NCI-H345 (cell line): ENCODE results near the gene CACNA1C.

Experiments
- DNase-seq: peaks from one replicate; lab custom pipeline; 2025; lab: John Stamatoyannopoulos, UW

The CACNA1C gene

DNA sequence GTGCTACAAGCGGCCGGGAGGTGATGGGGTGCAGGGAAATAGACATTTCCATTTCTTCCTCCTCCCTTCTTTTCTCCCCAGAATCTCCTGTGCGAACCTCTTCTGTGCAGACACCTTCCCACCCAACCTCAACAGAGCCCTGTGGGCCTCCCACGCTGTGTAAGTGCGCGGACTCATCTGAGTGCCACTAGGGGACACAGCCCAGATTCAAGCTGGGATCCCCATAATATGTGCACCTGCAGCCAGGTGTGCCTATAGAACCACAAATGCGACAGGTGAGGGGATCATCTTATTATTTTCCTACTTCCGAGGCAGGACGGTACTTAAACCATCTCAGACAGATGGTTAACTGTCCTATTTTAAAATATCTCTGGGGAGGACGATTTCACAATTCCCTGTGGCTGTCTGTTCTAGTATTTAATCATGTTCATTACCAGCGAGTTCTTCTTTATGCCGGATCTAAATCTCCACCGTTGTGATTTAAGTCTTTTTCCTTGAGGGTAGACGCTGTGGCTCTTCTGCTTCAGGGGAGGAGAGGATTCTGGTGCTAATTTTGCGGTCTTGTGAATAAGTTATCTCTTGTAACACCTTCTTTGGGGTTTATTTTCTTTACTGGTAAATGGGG, 17.2 kb upstream of the CACNA1C start:
- no peak for DNase-seq

DNA sequence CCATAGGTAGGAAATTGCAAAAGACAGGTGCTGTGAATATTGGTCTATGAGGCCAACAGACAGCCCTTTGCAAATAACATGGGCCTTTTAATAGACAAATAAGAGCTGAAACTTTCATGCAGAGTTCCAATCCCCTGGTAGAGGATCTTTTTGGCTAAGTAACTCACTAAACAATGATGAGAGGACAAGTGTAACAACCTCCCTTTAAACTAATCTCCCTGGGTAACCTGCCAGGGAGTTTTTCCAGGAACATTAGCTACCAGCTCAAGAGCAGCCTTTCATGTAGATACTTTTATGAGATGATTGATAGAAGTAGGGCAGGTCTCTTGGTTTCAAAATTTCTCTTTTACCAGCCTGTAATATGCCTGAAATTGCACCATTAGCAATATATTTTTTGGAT, 13.8 kb upstream of the CACNA1C start:
- no peak for DNase-seq

DNA sequence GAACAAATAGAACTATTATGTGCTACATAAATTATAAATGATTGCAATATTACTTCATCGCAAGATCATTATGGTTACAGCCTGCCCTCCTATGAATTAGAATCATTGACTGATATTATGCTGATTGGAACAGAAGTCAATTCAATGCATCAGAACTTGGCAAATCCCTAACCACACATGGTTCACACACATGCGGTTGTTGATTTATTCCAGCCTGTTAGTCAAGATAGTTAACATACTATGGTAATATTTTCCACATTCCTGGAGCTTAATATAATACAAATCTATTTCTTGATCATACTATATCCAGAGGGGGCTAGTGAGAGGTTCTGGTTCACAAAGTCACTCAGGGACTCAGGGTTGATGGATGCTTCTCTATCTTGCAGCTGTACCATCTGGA, 9.7 kb upstream of the CACNA1C start:
- no peak for DNase-seq

DNA sequence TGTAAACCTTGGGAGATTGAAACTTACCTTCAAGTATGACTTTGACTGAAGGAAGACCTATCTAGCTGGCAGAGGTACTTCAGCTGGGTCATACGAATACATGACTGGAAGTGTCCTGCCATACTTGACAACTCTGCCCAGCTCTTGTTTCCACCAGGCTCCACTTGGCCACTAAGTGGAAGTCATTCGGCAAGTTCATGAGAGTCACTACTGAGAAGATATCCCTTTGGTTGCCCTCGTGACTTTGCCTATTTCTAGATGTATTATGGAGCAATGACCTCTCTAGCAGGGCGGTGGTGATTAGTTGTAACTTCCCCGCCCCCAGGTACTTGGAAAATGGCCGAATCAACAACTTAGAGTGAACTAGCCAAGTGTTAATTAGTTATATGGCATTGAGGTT, 8.6 kb upstream of the CACNA1C start:
- DNase-seq, result no peak

DNA sequence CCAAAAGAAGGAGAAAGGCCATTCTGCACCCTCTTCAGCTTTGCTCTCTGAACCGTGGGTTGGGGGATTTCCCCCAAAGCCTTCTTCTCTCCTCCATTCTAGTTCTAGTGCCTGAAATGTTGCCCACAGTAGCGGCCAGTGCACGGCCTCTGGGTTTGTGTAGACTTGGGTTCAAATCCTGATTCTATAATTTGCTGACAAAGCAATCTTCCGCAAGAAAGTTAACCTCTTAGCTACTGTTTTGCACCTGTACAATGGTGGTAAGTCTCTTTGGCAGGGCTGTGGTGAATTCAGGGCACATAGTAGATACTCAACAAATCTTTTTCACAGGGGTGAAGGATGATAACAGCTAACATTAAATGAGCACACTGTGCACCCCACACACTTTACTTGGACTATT, 5.8 kb upstream of the CACNA1C start:
- DNase-seq, result no peak

DNA sequence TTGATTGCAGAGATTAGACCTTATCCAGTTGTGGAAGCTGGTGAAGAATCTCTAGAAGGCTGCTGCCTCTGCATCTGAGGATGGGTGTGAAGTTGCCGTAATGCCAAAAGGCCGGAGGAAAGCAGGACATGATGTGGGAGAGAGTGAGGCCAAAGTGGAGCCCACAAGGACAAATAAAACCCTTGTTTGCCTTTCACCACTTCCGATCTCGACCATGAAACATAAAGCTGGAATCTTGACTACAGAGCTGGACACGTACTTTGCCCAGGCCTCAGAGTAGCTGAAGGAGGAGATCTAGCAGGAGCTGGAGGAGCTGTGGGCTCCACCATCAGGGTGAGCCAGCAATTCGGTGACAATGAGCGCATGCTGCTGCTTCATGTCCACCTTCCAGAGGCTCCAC, 5.0 kb upstream of the CACNA1C start:
- DNase-seq, result no peak

DNA sequence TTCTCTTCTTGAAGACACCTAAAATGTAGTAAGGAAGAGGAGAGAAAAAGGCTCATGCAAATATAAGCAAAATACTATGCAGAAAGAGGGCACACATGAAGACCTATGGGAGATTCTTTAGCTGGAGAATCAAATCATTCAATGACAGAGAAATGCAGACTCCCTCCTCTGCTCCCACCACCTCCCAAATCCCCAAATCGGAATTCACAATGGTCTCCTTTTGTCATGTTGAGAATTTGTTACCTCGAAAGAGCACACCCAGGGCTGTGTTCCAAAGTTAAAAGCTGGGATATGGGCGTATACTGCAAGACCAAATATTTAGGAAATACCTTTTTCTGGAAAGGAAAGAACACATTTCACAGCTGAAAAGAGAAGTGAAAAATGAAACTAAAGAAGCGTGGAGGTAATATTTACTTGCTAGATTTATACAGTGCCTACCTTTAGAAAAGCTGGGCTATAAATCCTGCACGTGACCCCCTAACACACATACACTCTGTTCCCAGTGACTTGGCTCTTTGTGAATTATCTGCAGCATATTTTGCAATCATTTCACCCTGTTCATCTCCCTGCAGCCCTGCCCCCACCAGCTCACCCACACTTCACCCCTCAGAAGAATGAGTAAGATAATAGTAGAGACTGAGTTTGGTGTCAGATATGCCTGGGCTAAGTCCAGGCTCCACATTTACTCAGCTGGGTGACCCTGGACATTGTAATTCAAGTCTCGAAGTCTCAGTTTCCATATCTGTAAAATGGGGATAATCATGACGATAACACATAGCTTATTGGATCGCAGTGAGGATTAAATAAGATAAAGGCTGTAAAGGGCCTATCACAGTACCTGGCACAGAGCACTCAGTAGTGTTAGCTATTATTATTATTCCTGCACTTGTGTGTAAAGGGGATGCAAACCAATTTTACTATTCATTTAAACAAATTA, 2.9 kb upstream of the CACNA1C start:
- no peak for DNase-seq

DNA sequence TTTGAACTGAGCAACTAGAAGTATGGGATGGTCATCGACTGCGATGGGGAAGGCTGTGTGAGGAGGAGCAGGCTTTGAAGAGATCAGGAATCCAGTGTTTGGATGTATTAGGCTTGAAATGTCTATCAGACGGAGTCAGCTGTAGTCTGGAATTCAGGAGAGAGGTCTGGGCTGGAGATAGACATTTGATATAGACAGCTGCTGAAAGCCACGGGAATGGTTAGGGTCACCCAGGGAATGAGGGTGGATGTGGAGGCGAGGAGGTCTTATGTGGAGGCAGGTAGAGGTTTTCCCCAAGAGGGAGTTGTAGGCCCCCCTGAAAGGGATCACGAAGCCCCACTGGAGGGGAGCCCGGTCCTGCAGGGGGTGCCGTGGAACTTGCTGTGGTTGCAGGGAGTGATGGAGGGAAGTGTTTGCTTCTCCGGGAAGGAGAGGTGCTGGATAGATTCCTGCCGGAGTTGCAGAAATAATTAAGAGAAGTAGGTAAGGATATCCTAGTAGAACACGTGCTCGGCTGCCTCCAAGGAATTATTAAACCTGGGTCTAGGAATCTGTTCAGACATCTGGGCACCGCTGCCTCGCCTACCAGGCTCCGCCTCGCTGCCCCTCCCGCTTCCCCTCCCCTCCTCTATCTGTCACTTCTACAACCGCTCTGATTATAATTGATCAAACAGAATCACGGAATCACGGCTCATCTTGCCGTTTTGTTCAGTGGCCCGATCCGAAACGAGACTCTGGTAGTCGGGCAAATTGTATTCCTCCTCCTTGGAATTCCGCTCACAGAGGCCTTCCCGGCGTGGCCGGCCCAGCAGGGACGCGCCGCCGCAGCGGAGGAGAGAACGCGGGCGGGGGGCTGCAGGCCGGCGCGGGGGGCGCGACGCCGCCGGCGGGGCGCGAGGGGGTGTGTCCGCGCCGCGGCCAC, 826 bp upstream of the CACNA1C start:
- DNase-seq, result peak; percentile 45

DNA sequence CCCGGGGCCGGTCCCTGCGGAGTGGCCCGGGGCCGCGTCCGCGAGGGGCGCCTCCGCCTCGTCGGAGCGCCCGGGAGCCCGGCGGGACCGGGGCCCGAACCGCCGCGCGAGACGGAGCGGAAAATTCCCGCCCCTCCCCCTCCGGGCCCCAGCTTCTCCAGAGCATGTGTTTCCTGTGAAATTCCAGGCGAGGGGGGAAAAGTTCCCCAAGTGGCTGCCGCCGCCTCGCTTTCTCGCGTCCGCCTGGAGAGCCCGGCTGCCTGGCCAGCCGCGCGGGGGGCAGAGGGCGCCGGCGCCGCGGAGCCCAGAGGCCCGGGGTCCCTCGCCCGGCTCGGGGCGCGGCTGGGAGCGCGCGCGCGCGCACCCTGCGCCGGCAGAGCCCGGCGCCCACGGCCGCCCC, 904 bp downstream of the CACNA1C start:
- no peak for DNase-seq

DNA sequence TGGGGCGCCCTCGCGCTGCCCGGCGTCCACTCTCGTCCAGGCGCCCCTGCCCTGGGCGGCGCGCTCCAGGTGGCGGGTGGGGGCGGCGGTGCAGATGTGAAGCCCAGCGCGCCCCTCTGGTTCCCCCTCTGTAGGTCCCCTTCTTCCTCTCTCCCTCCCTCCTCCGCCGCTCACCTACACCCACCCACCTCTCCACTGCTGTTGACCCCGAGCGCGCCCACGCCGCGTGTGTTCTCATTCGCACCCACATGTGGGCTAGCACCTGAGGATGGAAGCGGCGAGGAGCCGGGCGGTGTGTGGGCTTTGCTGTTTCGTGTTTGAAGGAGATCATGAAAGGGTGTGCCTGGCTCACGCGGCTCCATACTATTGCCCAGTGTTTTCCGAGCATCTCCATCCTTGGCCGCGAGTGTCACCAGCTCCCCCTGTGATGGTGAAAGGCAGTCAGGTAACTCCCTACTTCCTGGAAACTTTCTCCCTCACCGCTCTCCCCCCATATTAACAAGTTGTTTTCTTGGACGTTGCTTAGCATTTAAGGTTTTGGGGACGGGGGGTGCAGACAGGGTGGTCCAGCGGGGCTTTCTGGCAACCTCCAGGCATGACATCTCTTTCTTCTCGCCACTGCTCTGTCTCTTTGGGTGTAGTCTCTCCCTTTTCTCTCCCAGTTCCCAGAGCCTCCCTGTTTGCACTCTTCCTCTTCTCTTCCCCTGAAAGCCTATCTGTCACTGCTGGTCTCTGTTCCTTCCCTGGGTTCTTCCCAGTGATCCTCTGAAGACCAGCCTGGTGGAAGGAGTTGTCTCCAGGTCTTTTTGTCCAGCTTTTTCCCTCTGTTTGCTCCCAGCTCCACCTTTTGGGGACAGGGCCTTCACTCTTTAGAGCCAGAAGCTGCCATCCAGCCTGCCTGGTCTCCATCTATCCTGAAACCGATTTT, 1.6 kb downstream of the CACNA1C start:
- peak; percentile 27 for DNase-seq

DNA sequence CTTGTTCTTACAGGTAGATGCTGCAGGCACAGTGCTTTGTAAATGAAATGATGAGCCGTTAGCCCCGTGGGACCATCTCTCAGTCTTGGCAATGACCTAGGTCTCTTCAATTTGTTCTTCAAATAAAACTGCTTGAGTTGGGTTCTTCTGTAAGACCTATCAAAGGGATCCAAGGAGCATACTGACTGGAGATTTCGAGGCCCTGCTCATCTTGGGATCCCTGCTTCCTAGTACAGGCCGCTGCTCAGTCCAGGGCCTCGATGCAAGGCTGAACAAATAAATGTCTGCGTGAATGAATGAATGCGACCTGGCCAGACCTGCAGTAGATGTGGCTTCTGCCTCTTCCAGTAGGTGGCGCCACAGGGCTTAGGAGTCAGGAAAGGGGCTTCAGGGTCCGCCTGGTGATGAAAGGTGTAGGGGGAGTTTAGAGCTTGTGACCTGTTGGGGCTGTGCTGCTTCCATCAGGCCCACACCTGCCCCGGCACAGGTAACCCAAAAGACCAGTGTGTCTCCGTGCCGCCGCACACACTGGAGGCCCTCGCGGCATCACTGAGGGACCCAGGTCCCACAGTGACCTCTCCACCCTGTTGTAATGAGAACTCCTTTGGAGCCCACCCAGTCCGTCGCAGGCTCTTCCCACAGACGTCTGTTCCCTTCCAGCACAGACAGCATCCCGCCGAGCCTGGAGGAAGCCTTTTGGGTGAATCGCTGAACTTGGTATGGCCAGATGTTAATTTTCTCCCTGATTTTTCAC, 4.4 kb downstream of the CACNA1C start:
- peak; percentile 48 for DNase-seq

DNA sequence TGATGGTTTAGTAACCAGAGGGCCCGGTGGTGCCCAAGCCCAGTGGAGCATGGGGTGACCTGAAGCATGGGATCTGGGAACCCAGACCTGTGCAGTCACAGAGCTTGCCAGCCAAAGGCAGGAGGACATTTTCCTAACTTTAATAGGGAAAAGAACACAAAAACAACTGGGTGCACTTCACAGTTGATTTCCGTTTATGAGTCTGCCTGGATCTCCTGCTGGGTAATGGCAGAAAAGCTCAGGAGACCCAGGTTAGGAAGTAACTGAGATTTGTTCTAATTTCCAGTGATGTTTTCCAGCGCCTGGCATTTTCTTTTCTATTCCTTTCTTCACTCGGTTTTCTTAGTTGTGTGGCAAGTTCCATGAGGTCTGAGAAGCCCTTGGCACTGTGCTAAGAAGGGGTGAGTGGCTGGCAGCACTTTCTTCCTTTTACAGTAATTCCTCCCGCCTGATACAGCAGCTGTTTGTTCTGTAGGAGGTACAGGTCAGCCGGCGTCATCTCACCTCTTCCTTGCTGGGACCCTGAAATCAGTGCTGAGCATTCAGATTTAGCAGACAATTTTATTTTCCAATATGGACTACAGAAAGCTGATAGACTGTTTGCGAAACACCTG, 5.1 kb downstream of the CACNA1C start:
- DNase-seq, result no peak

DNA sequence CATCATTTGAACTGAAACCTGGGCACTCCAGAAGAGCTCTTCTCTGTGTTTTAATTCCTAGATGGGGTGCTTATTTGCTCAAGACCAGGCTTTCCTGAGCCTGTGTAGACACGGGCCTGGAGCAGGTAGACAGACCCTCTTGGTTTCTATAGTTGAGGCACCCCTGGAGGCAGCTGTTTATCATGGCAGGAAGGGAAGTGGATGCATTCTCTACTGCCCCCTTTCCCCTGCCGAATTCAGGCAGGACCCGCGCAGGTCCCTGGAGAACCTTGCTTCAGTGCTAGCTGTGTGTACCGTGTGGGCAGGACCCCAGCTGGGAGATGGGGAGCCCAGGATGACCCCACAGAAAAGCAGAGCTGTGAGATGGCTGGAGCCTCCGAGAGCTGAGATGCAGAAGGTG, 6.0 kb downstream of the CACNA1C start:
- DNase-seq, result no peak

DNA sequence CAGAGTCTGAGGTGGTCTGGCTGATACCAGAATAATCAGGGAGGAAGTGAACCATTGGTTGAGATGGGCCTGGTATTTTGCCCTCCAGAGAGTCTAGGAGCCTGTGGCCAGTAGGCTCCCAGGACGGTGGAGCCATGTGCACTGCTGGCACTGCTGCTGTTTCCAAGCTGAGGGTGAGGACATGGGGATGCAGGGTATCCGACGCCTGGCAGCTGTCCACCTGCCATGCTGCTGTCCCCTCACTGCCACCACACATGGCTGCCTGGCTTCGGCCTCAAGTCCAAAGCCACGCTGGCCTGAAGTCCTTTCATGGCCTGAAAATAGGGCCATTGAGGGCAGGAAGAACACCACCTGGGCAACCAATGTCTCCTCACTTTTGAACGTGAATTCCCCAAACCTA, 8.6 kb downstream of the CACNA1C start:
- no peak for DNase-seq

DNA sequence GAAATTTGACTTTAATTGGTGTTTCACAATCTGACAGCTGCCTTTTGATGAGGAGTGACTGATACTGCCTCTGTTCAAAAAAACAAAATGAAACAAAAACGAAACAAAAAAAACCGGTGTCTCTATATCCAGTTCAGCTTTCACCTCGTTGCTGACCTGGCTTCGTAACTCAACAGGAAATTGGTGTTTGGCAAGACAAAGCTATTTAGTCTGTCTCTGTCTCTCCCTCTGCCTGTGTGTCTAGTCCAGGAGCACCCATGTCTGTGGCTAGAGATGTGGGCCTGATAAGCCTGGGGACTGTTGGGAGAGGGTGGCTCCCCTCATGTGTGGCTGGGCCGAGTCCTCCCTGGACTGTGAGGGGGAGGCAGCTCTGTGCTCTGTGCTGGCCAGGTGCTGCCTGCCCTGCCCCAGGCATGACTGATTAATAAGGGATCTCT, 11.3 kb downstream of the CACNA1C start:
- no peak for DNase-seq

DNA sequence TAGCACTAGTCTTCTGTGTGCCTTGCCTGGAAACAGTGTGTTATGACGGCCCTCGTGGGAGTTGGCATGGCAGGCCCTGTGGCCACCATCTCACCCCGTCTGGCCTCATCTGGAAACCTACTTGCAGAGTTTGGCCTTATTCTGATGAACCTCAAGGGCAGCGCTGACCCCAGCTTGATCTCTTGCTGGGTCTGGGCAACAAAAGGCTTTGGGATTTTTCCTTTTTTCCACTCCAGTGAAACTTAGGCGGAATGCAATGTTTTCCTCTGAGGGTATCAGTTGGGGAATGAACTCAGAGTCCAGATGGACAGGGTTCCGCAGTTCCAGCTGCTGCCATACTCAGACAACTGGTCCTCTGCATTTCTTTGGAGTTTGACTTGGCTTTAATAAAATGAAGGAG, 15.9 kb downstream of the CACNA1C start:
- DNase-seq, result no peak

DNA sequence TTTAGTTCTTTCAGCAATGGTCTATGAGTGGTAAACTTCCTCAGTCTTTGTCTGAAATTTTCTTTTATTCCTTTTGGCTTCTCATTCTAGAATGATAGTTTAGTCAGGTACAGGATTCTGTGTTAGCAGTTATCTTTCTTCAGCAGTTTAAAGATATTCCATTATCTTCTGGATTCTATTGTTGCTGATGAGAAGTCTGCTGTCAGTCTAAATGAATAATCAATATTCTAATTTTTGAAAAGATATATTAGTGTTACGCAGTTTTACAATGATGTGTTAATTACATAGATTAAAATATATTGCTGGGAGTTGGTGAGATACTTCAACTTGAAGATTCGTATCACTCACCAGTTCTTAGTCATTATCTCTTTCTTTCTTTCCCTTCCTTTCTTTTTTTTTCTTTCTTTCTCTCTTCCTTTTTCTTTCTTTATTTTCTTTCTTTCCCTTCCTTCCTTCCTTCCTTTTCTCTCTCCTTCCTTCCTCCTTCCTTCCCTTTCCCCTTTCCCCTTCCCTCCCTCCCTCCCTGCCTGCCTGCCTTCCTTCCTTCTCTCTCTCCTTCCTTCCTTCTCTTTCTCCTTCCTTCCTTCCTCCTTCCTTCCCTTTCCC, 17.8 kb downstream of the CACNA1C start:
- no peak for DNase-seq

DNA sequence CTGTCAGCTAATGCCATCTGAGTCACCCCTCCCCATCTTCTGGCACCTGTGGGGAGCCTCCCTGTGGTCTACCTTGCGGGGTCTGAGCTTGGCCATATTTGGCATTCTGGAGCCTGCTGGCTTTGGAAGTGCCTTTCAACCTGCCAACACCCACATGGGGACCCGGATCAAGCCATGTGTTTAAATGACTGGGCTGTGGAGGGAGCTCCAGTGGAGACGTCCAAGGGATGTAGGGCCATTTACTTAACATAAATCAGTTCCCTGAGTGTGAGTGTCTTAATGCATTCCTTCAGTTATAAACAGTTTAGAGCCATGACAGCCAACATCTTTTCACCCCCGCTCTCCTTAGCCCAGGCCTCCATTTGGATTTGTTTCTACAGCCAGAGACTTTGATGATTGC, 22.0 kb downstream of the CACNA1C start:
- DNase-seq, result no peak

DNA sequence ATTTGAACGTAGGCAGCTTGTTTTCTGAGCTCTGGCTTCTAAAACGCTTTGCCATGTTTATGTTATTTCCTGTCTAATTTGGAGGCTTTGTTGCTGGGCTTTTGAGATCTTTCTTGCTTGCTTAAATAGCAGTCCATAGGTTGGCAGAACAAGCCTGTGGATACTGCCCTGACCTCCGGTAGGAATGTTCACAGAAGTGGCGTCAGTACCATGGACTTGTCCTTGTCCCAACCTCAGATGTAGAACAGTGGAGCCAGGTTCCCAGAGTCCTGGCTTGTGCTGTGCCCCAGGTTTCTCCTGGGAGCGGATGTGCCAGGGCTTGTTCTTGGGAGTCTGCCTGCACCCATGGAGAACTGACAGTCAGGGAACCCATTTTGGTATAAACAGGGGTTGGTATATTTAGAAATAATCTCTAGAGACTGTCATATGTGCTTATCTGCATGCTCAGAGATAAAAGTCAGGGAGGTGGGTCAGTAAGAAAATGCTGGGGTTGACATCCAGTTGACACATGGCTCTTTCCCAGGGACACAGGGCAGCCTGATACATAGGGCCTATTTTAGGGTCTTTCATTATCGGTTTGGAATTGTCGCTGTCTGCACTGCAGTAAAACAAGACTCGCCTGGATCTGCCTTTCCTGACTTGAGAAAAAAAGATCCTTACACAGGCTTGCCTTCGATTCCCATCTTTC, 22.9 kb downstream of the CACNA1C start:
- no peak for DNase-seq
